SU-DHL-6 (cell line): ENCODE results near the gene LIX1L.

Experiments
- EZH2phosphoT487 ChIP-seq: fragments of 200-600 bp; sonication (generic), shearing (Covaris generic); conservative IDR thresholded peaks from 2 replicates; pipeline ENCODE4 v1.6.1; 2018; ENCODE audit warnings: mild to moderate bottlenecking, antibody characterized with exemption, low read length, moderate library complexity, mixed read lengths
- TF ChIP-seq, protein P1 (sequence below): fragments of 200-600 bp; sonication (generic); IDR thresholded peaks from one replicate; pipeline ENCODE4 v1.5.1; 2017; ENCODE audit warnings: antibody characterized with exemption, mild to moderate bottlenecking, low read length, moderate library complexity; ENCODE audit not compliant: insufficient read depth, poor library complexity, severe bottlenecking

DNA sequence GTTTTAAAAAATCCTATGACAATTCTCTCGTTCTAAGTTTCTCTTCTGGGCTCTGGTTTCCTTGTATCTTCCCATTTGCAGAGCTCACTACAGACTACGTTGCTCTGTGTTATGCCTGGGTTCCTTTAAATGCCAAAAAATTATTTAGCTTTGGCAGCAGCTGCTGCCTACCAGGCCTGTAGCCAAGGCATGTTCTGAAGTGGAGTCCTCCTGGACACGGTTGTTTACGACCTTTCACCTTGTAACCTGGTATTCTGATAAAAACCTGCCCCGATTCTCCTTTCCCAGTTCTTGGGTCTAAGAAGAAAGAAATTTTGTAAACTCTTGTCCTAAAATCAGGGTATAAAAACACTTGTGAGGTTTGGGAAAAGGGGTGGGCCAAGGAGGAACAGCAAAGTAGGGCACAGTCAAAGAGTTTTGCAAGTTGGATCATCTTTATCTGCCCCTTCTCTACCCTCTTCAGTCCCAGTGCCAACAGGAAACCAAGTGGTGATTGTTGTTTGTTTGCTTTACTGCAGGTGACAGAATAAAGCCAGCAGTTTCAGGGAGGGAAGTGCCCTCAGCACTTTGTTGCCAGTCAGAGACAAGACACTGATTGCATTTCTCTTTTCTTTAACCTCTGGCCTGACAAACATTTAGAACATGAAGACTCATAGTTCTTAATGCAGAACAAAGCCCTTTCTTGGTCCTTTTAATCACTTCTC lies 41.7 kb upstream of the LIX1L start:
- TF ChIP-seq, protein P1, sequence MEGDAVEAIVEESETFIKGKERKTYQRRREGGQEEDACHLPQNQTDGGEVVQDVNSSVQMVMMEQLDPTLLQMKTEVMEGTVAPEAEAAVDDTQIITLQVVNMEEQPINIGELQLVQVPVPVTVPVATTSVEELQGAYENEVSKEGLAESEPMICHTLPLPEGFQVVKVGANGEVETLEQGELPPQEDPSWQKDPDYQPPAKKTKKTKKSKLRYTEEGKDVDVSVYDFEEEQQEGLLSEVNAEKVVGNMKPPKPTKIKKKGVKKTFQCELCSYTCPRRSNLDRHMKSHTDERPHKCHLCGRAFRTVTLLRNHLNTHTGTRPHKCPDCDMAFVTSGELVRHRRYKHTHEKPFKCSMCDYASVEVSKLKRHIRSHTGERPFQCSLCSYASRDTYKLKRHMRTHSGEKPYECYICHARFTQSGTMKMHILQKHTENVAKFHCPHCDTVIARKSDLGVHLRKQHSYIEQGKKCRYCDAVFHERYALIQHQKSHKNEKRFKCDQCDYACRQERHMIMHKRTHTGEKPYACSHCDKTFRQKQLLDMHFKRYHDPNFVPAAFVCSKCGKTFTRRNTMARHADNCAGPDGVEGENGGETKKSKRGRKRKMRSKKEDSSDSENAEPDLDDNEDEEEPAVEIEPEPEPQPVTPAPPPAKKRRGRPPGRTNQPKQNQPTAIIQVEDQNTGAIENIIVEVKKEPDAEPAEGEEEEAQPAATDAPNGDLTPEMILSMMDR: no peak
- no peak for TF ChIP-seq EZH2phosphoT487
